Hematopoietic multipotent progenitor cell treated with erythropoietin and hydrocortisone succinate and interleukin-3 and kit ligand, for 8 days (in vitro differentiated cells): ENCODE results near the gene FILIP1.
A peak's percentile ranks its signal among the peaks of the same experiment; 100 is the strongest.

ENCODE experiments used
- DNase-seq: peaks from one replicate; pipeline ENCODE4 v3.0.0-alpha.2; 2015

Gene FILIP1

GRCh38 chr6:75287424-75287823 lies 206.2 kb downstream of the FILIP1 start:
- no peak for DNase-seq

GRCh38 chr6:75286955-75287354 lies 206.6 kb downstream of the FILIP1 start:
- no peak for DNase-seq

- DNase-seq = peak; percentile 57
Measured at GRCh38 chr6:75285283-75285639, 208.3 kb downstream of the FILIP1 start.

DNA sequence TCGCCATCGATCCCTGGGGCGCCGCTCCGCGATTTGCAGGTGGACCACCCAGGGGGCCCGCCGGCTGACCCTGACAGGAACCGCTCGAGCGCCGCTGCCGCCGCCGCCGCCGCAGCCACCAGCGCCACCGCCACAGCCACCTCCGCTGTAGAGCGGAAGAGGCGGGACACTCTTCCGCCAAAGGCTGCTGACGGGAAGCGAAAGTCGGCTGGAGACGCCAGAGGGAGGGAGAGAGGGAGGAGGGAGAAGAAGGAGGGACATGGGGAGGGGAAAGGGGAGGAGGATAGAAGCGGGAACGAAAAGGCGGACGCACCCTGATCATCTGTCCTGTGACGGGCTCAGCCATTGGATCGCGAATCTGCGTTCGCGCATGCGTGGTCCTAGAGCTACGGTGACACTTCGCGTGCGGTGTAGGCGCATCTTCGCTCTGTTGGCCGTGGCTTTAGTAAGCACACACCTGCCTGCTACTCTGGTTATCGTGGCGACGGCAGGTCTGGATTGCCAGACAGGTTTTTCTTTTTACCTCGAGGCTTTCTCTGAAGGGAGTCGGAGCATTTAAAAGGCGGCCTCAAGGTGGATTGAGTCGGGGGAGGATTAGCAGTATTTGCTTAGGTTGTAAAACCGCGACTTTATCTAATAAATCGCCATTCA lies 208.8 kb downstream of the FILIP1 start, which contains the start of gene TMEM30A:
TMEM30A (minus strand) TSS at position 161 of the 651 bp plus-strand sequence; CDS start at position 7, 154 bp downstream.
- DNase-seq = peak; percentile 99

DNA sequence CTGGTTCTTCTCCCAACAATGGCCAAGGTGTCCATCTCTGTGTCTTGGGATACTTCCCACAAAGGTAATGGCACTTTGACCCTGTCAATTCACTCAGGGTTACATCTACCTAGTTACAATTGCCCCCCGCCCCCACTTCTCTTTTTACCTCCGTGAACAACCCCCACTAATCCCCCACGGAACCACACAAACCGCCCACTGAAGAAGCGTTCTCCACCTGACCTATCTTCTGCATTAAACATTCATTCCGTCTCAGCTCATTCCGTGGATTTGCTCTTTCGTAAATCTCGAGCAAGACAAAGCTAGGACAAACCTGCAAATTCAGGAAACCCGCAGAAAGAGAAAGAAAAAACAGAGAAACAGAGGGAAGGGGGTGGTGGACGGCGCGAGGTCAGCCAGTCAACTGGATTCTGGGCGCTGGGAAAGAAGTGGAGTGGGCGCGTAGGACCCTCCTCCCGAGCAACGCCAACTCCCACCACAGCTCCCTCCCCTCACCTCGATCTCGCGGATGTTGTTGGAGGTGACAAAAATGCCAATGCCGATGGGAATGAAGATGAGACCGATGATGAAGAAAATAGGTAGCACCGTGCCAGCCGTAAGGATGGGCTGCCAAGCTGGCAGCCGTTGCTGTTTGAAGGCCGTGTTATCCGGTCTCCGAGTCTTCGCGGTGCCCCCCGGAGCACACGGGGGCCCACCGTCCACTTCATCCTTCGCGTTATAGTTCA lies 209.5 kb downstream of the FILIP1 start:
- peak; percentile 11 for DNase-seq

DNA sequence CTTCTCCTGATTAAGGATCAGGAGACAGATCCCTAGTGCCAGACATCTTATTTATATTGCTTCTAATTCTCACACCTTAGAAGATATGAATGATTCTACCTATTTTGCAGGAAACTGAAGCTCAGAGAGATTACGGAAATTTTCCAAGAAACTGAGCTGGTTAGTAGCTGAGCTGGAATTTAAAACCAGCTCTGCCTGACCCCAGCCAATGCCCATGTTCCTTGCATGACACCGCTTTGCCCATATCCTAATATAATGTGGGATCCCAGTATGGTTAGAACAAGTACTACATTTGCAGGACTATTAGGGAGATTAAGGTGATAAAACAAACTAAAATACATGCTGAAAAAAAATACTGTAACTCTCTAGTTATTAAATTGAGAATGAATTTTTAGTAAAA lies 210.9 kb downstream of the FILIP1 start:
- DNase-seq = no peak

DNA sequence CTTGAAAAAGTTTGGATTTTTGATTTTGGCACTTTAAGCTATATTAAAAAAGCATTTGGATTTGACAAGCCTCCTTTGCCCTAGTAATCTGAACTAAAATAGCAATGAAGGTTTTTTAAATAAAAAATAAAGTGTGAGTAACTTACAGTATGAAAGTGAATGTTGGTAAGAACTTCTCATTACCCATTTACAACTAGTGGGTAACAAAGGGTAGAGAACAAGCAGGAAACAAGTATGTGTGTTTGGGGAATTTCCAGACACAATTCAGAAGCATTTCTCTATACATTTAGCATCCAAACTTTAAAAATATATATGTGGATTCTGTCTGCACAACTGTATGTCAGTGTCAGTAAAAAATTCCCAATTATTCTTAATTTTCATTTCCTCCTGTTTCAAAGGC lies 211.9 kb downstream of the FILIP1 start:
- no peak for DNase-seq

- DNase-seq = no peak
Measured at GRCh38 chr6:75280131-75280855, 213.3 kb downstream of the FILIP1 start.

GRCh38 chr6:75279418-75279817 lies 214.2 kb downstream of the FILIP1 start:
- DNase-seq = peak; percentile 47

- peak; percentile 26 for DNase-seq
Measured at GRCh38 chr6:75278474-75279077, 215.0 kb downstream of the FILIP1 start.

- no peak for DNase-seq
Measured at GRCh38 chr6:75275067-75275466, 218.5 kb downstream of the FILIP1 start.

GRCh38 chr6:75273009-75273408 lies 220.6 kb downstream of the FILIP1 start:
- no peak for DNase-seq

DNA sequence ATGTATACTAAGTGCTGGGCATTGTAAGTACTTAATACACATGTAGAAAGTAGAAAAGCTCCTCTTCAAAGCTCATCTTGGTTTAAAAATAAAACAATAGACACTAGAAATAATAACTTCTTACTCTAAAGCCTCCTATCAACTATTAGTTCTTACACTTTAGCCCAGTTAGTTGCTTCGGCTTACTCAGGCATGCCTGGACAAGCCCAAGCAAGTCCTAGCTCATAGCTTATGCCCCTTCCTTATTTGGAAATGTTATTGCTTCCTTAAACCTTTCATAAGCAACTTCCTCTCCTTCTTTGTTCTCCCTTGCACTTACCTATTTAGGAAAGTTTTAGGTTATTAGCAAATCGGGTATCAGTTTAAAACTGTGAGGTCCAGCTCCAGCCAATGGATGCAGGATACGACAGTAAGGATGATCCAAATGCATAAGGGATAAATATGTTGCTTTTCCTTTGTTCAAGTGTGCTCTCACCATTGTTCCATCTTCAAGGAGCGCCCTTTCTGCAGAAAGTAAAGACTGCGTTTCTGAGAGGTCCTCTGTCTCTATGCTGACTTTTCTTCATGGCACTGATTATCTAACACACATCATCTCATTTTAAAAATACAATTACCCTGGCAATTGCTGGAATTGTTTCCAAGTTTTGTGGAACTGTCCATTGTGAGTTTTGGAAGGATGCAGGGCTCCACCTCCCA lies 221.3 kb downstream of the FILIP1 start:
- peak; percentile 23 for DNase-seq

- DNase-seq = no peak
Measured at GRCh38 chr6:75268988-75269354, 224.6 kb downstream of the FILIP1 start.

DNA sequence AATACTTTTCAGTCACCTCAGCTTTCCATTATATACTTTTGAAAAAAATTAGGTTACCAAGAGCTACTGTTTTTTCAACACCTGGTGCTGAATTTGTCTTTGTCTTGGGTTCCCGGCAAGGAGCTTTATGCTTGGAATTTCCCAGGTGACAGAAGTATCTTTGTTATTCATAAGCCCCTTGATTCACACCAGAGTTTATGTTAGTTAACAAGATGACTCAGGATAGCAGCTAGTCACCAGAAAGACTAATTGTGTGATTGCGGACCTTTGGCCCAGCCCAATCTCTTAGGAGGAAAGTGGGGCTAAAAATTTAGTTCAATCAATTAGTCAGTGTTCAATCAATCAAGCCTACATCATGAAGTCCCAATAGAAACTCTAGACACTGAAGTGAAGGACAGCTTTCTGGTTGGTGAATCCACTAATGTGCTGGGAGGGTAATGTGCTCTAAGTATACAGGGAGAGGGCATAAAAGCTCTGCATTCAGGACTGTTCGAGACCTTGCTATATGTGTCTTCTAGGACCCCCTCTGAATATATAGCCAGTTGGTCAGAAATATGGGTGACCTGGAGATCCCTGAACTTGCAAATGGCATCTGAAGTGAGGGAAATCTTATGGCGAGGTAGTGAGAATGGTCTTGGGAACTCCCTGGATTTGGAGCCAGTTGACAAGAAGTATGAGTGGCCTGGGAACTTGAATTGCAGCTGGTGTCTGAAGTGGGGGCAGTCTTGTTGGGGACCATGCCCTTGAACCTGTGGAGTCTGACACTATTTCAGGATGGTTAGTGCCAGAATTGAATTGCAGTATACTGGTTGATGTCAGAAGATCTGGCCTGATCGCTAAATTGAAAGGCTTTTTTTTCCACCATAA lies 225.2 kb downstream of the FILIP1 start:
- no peak for DNase-seq

DNA sequence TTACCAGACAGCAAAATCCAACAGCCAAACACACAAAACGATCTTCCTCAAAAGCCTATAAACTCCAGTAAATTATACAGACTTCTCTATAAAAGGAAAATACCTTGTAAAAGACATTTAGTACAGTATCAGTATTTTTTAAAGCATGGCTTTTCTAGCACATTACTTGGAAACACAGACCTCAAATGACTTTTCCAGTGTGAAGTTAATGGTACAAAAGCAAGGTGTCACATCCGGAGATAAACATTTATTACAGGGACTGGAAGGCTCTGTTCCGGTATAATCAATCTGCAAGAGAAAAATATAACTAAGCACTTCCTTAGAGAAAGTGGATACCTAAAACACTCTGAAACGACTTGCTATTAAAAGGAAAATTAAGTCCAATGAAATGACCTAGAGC lies 226.1 kb downstream of the FILIP1 start:
- DNase-seq = no peak

DNA sequence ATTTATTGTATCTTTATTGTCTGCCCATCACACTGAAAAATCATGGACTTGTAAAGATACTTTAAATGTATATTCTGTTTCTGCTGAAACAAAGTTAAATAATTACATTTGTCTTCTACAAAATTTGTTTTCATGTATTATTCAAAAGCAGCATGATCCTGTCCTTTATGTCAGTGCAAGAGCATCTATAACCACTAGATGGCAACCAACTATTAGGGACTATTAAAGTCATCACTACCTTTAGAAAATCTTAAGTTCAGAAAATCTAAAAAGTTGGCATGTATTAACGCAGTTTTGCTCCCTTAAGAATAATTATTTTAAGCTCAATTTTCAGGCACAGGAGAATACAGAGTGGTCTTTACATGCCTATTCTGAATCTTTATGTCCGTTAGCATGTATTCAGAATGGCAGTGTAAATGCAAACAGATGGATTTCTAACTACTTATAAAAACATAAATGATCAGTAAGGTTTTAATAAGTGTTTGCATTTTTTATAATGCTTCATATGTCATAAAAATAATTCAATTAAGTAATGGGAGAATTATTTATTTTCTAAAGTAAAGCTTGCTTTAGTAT lies 226.8 kb downstream of the FILIP1 start:
- DNase-seq = peak; percentile 67

DNA sequence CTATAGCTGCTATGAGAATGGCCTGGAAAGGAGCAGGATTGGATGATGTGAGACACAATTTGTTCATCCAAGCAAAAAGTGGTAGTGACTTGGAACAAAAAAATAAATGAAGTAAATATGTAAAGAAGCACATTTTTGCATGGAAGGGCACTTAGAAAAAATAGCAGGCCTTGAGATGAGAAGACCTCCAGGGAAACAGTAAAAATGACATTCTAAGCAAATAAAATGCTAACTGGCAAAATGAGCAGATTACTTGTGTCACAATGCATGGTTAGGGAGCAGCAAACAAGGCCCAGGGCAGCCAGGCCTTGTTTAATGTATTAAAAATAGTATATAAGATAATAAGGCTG lies 230.2 kb downstream of the FILIP1 start:
- DNase-seq = no peak

DNA sequence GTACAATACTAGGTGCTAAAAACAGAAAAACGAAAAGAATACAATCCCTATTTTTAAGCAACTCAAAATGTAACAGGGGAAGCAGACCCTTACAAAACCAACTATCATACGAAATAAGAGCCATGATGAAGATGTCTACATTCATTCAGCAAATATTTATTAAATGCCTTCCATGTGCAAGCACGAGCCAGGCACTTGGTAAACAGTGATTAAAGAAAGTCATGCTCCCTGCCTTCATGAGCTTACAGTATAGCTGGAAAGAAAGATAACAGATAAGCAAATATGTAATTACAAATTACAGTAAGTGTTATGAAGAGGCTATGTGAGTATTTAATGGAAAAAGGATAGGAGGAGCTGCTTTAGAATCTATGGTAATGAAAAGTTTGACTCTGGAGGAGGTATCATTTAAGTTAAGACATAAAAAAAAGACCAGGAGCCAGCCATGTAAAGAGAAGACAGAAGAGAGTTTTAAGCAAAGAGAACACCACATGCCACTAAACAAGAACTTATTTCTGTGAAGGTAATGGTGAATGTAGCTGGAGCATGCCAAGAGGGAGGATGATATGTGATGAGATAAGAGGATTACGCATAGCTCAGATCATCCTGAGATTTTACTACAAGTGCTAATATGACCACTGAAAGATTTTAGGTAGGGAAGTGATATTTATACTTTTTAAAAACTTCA lies 230.7 kb downstream of the FILIP1 start:
- no peak for DNase-seq

DNA sequence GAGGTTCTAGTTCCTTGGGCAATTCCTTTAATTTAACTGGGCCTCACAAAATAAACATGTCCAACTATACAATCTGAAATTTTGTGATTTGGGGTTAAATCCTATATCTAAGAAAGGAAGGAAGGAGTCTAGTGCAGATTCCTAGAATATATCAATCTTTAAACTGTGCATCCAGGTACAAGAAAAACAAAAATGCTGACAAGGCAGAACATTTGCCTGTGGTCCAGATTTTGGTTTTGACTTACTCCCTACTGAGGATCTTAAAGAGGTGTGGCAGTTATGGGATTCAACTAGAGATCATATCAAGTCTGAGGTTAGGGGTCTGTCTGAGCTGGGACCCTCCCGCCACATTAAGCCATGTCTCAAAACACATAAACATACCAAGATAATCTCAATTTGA lies 232.3 kb downstream of the FILIP1 start:
- DNase-seq = no peak
